ENCODE measurements around the gene CCDC85C.

DNA sequence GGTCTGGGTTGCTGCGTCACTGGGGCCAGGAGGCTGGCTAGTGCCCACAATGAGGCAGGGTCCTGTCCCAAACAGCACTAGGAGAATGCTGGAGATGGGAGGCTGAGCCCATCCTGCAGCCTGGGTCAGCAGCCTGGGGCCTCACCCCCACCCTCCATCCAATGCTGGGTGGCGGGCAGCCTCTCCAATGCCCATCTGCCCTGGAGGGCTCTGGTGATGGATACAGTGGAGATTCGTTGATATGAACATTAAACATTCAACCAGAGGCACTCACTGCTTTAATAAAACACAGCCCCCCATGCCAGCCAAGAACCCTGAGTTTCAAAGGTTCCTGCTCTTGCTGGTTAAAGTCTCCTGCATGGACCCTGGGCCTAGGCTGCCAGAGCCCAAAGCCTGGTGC is 21.5 kb upstream of the CCDC85C start:
- TF ChIP-seq POLR2A (IDR thresholded peaks at IDR 0.05; ENCODE audit: low read length) = no peak
- no peak for TF ChIP-seq GATA1 (IDR thresholded peaks at IDR 0.05; ENCODE audit: low read depth, low read length)

Measured in erythroblast (primary cell).